Activated CD4-positive, alpha-beta T cell treated with anti-CD3 and anti-CD28 coated beads, Interleukin-2, amount 50 U/mL, for 16 hours (primary cell): Measurements from ENCODE around the gene HMG20A.

Experiments used
- DNase-seq: peaks from one replicate; pipeline ENCODE4 v3.0.0-alpha.2; 2020

The HMG20A gene

DNA sequence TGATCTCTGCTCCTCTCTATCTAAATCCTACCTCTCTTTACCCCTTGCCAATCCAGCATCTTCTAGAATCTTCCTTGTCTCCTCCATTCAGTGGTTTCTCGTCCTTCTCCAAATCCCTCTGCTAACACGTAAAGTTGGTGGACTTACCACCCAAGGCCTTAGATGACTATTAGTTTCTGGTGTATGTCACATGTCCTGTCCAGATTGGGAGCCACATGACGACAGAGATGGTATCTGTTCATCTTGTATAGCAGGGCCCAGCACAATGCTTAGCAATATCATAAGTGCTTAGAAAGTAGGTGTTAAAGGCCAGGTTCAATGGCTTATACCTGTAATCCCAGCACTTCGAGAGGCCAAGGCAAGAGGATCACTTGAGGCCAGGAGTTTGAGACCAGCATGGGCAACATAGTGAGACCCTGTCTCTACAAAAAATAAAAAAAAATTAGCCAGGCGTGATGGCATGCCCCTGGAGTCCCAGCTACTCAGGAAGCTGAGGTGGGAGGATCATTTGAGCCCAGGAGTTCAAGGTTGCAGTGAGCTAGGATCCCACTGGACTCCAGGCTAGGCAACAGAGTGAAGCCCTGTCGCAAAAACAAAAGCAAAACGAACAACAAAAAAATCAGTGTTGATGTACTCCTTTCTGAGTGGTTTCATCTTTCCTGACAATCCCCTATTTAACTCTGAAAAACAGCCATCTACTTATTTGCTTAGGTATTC is 81.8 kb downstream of the HMG20A start:
- no peak for DNase-seq

GRCh38 chr15:77503240-77503639 is 82.6 kb downstream of the HMG20A start:
- DNase-seq = no peak

DNA sequence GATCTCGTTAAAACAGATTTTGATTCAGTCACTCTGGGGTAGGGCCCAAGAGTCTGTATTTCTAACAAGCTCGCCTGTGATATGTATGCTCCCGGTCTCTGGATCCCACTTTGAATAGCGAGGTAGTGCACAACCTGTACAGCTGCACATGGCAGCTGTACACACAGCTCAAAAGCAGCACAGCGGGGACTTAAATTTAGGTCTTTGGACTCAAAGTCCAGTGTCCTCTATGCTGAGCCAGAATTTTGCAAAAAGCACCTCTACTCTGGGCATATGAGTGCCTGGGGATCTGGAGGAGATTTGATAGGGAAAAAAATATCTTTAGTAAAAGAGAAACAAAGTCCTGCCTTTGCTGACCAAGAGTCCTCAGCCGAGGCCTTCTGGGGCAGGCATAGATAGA is 83.1 kb downstream of the HMG20A start:
- no peak for DNase-seq

GRCh38 chr15:77504306-77504705 is 83.6 kb downstream of the HMG20A start:
- no peak for DNase-seq

DNA sequence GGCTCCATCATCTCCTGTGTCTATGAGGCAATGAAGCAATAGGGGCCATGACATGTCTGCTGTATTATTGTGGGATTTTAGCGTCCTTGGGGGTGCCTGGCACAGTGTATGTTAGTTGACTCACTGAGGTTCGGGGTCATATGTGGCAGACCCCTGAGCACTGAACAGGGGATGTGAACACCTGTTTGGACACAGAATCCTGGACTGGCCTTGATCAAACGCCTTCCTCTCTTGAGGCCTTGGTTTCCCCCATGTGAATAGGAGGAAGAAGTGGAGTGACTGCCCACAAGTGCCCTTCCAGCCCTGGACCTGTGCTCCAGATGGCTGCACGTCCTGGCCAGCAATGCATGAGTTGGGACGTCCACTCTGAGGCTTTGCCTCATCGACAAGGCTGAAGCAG is 84.2 kb downstream of the HMG20A start:
- no peak for DNase-seq

GRCh38 chr15:77505556-77505955 is 84.9 kb downstream of the HMG20A start:
- no peak for DNase-seq

DNA sequence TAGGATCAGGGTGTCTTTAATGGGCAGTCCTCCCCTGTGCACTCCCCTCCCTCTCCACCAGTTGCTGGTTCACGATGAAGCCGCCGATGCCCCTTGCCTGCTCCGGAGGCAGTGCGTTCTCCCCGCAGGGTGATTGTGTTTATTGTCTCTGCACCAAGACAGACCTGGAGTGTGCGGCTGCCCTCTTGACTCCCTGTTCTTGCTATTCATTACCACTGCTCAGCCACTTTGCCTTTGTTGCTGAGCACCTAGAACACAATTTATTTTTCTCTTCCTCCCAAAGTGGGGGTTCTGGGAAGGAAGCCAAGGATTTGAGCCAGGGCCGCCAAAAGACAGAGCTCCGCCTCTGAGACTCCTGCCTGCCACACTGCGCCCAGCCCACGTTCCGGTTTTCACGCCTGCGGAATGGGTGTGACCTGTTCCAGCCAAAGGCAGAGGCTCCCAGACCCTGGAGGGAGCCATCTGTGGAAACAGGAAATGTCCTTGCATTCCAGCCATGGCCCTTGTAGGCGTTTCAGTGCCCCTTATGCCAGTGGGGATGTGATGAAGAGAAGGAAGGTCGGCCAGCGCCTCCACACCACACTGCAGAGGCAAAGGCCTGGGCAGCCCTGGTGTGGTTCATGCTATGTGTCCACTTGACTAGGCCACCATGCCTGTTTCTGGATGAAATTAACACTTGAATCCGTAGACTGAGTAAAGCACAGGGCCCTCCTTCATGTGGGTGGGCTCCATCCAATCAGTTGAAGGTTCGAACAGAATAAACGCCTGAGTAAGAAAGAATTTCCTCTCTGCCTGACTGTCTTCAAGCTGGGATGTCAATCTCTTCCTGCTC is 85.8 kb downstream of the HMG20A start:
- DNase-seq = no peak

DNA sequence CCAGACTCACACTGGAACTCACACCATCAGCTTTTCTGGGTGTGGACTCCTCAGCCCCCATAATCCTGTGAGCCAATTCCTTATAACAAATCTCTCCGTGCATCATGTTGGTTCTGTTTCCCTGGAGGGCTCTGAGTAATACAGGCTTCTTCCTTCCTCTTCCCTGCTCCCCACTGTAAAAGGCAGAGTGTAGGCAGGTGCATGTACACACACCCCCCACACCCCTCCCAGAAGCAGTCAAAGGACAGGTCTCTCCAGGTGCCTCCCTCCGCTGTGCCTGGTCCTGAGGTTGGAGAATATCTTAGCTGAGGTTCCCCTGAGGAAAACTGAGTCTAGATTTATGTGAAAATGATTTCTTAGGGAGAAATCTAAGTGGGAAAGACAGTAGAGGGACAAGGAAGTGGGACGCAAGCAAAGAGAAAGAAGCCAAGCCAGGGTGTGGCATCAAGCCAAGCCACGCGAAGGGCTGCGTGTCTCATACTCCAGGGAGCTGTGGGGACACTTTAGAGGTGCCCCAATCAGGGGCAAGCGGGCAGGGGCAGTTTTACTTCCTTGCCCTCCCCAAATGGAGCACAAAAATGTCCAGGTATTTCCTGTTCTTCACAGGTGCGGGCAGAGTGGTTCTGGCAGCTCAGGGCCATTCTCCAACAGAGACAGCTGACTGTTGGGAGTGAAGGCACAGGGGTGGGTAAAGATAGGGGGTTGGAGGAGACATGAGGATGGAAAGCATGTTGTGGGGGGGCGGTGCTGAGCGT is 86.6 kb downstream of the HMG20A start:
- no peak for DNase-seq

DNA sequence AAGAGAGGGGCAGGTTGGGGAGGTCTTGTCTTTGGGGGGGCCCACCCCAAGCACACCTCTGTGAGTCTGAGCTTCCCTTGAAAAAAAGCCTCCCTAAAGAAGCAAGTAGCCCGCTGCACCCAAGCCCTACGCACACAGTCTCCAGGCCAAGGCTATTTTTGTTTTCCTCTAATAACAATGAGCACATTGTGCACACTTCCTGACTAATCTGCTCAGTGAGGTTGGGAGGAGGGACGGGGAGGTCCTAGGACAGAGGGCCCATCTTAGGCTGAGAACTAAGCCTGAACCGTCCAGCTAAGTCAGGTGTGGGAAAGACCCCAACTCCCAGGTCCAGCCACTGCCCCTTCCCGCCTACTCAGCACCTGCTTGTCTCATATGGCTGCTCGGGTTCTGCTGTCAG is 87.2 kb downstream of the HMG20A start:
- DNase-seq = no peak

DNA sequence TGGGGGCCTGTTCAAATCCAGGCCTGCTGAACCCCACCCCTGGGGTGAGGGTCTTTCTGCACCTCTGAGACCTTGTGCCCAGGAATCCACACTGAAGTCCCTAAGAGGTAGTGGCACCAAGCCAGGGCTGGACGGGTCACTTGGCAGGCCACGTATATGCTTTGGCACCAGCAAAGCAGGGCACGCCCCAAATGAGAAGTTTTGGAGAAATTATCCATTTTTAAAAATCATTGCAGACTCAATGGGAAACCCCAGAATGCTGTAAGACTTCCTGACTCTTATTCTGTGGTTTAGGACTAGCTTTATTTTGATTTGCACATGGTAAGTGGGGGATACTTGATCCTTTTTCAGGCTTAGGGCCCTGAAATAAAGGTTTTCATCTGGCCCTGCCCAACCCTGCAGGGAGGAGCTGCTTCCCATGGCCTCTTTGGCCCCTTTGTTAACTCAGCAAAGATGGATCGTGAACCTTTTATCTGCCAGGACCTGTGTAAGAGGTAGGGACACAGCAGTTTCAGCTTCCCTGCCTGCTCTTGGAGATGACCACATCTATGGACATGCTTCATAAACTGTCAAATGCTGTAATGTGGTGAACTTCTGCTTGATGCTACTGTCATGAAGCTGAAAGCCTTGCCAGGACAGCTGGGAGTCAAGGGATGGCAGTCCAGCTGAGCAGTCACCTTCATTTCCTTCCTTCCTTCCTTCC is 88.0 kb downstream of the HMG20A start:
- DNase-seq = no peak

- DNase-seq = no peak
These were observed 89.7 kb downstream of the HMG20A start for GRCh38 chr15:77510066-77511057.

DNA sequence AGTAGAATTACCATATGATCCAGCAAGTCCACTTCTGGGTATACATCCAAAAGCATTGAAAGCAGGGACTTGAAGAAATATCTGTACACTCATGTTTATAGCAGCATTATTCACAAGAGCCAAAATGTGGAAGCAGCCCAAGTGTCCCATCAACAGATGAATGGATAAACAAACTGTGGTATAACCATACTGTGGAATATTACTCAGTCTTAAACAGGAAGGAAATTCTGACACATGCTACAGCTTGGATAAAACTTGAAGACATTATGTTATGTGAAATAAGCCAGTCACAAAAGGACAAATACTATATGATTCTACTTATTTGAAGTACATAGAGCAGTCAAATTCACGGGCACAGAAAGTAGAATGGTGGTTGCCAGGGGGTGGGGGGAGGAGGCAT is 91.2 kb downstream of the HMG20A start:
- no peak for DNase-seq

DNA sequence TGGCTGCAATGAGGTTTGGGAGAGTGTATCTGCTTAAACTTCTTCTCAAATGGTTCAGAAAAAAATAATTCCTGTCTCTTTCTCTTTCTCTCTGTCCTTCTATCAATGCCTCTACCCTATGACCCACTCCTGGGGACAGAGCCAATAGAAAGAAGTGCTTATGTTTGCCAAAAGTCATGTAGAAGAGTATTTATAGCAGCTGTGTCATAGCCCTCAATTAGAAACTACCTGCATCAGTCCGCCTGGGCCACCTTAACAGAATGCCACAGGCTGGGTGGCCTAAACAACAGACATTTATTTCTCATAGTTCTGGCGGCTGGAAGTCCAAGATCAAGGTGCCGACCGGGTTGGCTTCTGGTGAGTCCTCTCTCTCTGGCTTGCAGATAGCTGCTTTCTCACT is 92.5 kb downstream of the HMG20A start:
- DNase-seq = no peak

DNA sequence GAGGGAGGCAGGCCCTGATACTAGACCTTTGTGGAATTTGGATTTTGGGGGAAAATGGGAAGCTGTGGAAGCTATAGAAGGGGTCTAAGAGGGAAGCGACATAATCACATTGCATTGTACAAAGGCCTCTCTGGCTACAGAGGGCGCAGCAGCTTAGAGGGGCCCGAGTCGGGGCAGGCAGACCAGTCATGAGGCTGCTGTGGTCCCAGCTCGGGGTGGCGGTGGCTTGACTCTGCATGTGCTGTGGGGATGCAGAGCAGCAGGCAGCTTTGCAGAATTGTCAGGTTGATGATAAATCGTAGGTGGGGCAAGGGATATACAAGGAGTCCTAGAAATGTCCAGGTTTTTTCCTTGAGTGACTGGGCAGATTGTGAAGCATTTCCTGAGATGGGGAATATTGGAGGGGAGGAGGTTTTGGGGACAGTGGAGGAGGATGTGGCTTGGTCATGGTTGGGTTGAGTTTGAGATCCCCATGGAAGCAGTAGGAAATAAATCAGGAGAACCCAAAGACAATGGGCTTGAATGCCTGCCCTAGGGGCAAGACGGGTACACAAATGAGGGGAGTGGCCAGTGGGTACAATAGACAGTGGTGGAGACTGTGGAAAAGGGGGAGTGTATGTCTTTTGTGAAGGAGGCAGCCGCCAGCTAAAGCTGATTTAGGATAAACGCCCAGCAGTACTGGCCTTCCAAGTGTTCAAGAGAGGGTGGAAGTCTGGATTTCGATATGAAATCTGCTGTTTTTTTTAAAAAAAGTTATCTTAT is 94.1 kb downstream of the HMG20A start:
- DNase-seq = no peak

- no peak for DNase-seq
These were observed 94.9 kb downstream of the HMG20A start for GRCh38 chr15:77515613-77516012.

DNA sequence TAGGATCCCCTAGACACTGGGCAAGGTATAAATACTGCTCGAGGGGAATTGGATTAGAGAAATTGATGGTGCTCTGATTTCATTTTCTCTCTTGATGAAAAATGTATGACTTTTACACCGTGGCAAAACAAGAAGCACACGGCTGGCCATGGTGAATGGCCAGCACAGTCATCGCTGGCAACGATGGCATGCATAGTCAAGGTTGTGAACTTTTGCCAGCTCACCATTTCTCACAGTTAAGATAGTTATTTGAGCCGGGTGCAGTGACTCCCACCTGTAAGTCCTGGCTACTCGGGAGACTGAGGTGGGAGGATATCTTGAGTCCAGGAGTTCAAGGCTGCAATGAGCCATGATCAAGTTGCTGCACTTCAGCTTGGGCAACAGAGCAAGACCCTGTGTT is 95.4 kb downstream of the HMG20A start:
- DNase-seq = no peak

- no peak for DNase-seq
These were observed 96.1 kb downstream of the HMG20A start for GRCh38 chr15:77516786-77517185.

DNA sequence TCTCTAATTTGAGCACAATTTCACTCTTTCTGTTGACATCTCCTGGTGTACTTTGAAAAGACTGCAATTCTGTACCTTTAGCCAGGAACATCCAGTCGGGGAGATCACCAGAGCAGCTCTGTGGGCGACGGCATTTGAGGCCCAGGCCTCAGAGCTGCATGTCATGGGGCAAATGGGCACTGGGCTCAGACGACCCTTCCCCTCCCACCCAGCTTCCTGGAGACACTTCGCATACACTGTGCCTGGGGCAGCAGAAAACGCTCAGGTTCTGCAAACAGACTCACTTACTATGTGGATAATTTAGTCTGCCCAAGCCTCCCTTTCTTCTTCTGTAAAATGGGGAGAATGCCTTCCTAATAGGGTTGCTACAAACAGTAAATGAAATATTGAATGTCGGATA is 96.9 kb downstream of the HMG20A start:
- no peak for DNase-seq

- no peak for DNase-seq
These were observed 97.8 kb downstream of the HMG20A start for GRCh38 chr15:77518458-77518857.

DNA sequence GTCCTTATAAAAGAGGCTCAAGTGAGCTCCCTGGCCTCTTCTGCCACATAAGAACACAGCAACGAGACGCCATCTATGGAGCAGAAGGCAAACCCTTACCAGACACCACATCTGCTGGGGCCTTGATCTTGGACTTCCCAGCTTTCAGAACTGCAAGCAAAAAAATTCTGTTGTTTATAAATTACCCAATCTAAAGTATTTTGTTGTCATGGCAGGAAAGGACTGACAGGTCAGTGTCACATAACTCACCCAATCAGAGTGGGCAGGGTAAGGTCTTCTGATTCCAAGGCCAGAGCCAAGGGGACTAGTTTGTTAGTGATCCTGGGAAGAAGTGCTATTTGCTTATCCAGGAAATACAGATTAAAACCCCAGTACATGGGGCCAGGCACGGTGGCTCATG is 98.9 kb downstream of the HMG20A start:
- no peak for DNase-seq

DNA sequence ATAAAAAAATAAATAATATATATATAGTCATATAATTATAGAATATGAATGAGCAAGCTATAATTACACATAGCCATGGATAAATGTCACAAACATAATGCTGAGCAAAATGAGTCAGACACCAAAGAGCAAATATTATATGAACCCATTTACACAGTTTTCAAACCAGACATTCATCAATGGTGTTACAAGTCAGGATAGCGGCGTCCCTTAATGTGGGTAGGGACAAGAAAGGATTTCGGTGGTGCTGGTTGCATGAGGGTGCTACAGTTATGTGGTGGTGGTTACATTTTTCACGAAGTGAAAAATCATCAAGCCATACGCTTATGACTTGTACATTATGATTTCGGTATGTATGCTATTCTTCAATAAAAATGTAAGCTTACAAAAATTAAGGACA is 100.5 kb downstream of the HMG20A start:
- no peak for DNase-seq
